ENCODE measurements around the gene OSBPL8.

Gene OSBPL8

DNA sequence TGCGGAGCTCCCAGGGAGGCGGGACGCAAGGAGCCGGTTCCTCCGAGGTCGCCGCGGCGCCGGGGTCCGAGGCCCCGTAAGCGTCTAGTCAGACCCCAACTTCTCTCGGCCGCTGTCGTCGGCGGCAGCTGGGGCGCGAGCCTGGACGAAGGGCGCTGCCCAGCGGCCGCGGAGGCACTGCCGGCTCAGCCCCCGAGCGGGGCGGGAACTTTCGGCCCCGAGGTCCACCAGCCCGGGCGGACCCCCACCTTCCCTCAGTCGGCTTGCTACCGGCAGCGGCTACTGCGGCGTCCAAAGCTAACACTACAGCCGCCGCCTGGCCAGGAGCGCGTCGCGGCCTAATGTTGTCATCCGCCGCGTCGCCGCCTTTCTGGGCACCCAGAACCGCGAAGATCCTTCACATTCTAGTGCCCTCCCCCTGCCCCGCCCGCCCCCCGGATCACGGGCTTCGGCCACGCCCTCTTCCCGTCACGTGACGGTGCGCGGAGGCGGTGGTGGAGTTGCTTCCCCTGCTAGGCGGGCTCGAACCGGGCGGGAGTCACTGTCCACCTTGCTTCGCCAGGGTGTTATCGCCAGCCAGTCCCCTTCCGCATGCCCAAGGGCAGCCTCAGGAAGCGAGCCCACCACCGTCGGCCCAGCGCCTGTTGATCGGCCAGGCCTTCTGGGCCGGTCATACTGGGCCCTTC lies at the start of gene OSBPL8:
Gene OSBPL8 (minus strand): TSS at position 372 of the 686 bp plus-strand sequence. CDS start 72,220 bp downstream, outside the sequence.
- FAIRE-seq = no peak

DNA sequence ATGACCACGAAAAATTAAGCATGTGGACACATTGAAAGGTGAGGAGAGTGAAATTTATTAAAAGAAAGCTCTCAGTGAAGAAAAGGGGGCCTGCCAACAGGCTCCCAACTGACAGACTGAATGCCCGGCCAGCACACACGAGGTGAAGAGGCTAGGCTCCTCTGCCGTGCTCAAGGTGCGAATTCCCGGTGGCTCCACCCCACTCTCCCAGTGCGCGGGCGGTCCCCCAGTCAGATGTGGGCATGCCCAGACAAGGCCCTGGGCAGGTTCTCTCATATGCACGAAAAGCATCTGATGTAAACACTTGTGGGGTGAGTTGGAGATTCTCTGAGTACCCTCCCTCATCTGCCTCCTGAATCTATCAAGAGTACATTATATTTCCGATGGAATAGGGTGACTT lies 48.5 kb upstream of the OSBPL8 start:
- FAIRE-seq = no peak

- no peak for FAIRE-seq
Observed at GRCh38 chr12:76595056-76595455, 35.5 kb upstream of the OSBPL8 start.

GRCh38 chr12:76591476-76591875 lies 31.9 kb upstream of the OSBPL8 start:
- no peak for FAIRE-seq

DNA sequence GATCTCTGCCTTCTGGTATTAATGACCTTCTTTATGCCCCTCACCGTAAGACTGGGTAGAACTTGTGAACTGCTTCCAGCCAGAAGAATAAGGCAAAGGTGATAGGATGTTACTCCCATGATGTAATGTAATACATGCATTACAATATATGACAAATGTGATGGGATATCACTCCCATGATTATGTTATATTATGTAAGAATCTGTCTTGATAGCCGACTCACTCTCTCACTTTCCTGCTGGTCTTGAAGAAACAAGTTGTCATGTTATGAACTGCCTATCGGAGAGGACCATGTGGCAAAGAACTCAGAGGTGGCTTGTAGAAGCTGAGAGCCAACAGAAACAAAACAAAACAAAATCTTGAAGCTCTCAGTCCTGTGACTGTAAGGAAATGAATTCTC lies 30.6 kb upstream of the OSBPL8 start:
- FAIRE-seq = no peak

GRCh38 chr12:76588881-76589565 lies 29.5 kb upstream of the OSBPL8 start:
- no peak for FAIRE-seq

- no peak for FAIRE-seq
Observed at GRCh38 chr12:76587428-76588178, 28.0 kb upstream of the OSBPL8 start.

DNA sequence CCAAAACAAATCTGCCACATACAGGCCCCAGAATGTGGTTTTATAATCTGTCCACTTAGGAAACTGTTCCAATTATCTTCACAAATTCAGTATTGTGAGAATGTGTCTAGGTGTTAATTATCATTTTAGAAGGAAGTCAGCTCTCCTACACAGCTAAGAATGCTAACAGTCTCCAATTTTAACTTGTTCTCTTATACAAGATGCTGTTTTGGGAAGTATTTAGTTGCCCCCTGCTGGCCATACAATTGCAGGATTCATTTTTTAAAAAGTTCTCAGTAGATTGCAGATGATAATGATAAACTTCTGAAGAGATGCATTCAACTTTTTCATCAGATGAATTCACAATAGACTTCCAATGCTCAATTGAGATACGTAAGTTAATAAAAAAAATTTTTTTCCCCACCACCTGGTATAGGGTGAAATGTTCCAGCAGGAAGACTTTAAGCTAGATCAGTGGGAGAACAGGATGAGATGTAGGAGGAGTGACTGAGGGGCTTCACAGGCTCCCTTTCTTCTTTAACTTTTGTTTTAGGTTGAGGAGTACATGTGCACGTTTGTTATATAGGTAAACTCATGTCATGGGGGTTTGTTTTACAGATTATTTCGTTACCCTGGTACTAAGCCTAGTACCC lies 27.3 kb upstream of the OSBPL8 start:
- no peak for FAIRE-seq

GRCh38 chr12:76583301-76583700 lies 23.7 kb upstream of the OSBPL8 start:
- no peak for FAIRE-seq

- no peak for FAIRE-seq
Observed at GRCh38 chr12:76573840-76574373, 14.3 kb upstream of the OSBPL8 start.

DNA sequence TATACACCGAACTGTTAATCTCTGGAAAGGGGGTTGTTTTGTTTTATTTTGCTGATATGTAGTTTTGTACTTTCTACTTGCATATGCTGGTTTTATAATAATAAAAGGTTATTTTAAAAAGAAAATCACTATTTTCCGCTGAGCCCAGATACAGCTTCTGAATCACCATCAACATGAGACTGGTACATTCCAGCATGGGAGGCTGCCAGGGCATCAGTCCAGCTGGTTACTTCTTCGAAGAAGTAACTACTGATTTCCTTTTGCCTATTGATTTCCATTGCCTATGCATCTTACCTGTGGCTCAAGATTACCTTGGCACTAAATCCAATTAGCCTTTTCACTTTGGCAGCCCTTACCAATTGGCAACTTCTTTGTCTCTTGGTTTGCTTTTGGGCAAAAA lies 11.7 kb upstream of the OSBPL8 start:
- FAIRE-seq = no peak

GRCh38 chr12:76569685-76570604 lies 10.4 kb upstream of the OSBPL8 start:
- FAIRE-seq = no peak

- FAIRE-seq = no peak
Observed at GRCh38 chr12:76568888-76569551, 9.4 kb upstream of the OSBPL8 start.

- no peak for FAIRE-seq
Observed at GRCh38 chr12:76568130-76568529, 8.6 kb upstream of the OSBPL8 start.

GRCh38 chr12:76563061-76563460 lies 3.5 kb upstream of the OSBPL8 start:
- FAIRE-seq = no peak

GRCh38 chr12:76562130-76562529 lies 2.6 kb upstream of the OSBPL8 start:
- FAIRE-seq = no peak

DNA sequence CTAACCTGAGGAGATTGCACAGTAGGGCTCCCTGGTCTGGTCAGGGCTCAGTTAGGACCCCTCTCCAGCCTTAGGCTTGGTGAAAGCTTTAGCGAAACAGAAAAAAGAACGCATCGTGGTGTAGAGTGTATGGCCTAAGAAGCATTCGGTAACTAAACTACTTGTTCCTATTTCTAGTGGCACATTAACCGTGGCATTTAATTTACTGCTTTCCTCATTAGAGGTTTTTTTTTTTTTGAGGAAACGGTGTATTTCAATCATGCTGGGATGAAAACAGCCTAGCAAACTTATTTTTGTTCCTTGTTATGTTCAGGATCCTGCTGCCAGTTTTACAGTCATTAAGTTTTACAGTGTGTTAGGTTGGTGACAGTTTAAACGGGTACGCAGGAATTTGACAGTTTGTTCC lies 518 bp upstream of the OSBPL8 start:
- no peak for FAIRE-seq

GRCh38 chr12:76558684-76559399 lies 729 bp downstream of the OSBPL8 start:
- FAIRE-seq = no peak

GRCh38 chr12:76556368-76556767 lies 3.2 kb downstream of the OSBPL8 start:
- FAIRE-seq = no peak

GRCh38 chr12:76555797-76556196 lies 3.8 kb downstream of the OSBPL8 start:
- no peak for FAIRE-seq

Data from colon (tissue), 2 donors.